ENCODE measurements around the gene TMX3.

- TF ChIP-seq CTCF (IDR thresholded peaks at IDR 0.05) (no peak), FOXM1 (IDR thresholded peaks at IDR 0.05; ENCODE audit: low read depth) (no peak), EP300 (IDR thresholded peaks at IDR 0.05; ENCODE audit: borderline replicate concordance in 1 of 2, low read depth in 1 of 2, low read length in 1 of 2) (no peak), GABPA (IDR thresholded peaks at IDR 0.05; ENCODE audit: low read depth) (no peak), RXRA (IDR thresholded peaks at IDR 0.05; ENCODE audit: borderline replicate concordance, low read depth) (no peak), CHD2 (IDR thresholded peaks at IDR 0.05; ENCODE audit: low read length, partially characterized antibody) (no peak), GATA2 (CRISPR knock-in tag; IDR thresholded peaks at IDR 0.05) (no peak), NFIC (IDR thresholded peaks at IDR 0.05; ENCODE audit: borderline replicate concordance) (no peak)
These were observed 13.3 kb upstream of the TMX3 start for GRCh38 chr18:68728081-68728700.
